H1 (cell line): ENCODE measurements around the gene CRNKL1.

Source experiments
- GABPA ChIP-seq: IDR thresholded peaks from 2 replicates; pipeline ENCODE4 v1.6.1; 2011; ENCODE audit warnings: mild to moderate bottlenecking, low read length, moderate library complexity, borderline replicate concordance; ENCODE audit not compliant: insufficient read depth
- JUND ChIP-seq: IDR thresholded peaks from 2 replicates; pipeline ENCODE4 v1.6.1; 2011; ENCODE audit warnings: mild to moderate bottlenecking, improper control_type of control experiment, low read length
- MAFK ChIP-seq: IDR thresholded peaks from 2 replicates; pipeline ENCODE4 v1.6.1; 2012; ENCODE audit warnings: low read depth, mild to moderate bottlenecking, improper control_type of control experiment, low read length
- POLR2A ChIP-seq, 2 experiments: IDR thresholded peaks; 1 replicate in 1 of 2; 2 replicates in 1 of 2; pipeline ENCODE4 v1.6.1; 2011; ENCODE audit warnings: low read depth in 2 of 2, low read length in 2 of 2, mild to moderate bottlenecking in 2 of 2; ENCODE audit errors: control extremely low read depth in 1 of 2
- POLR2AphosphoS5 ChIP-seq: IDR thresholded peaks from 2 replicates; pipeline ENCODE4 v1.6.1; 2011; ENCODE audit warnings: low read depth, low read length
- RAD21 ChIP-seq, 2 experiments: IDR thresholded peaks in 1 of 2; conservative IDR thresholded peaks in 1 of 2; 2 replicates each; pipeline ENCODE4 v1.6.1; 2011; ENCODE audit warnings: low read depth in 2 of 2, low read length in 2 of 2, improper control_type of control experiment in 1 of 2, inconsistent platforms in 1 of 2, mild to moderate bottlenecking in 1 of 2, moderate library complexity in 1 of 2
- RNF2 ChIP-seq: fragments of 200-900, 300-1000 bp; sonication (generic); IDR thresholded peaks from 2 replicates; pipeline ENCODE4 v1.7.1; 2016; ENCODE audit warnings: borderline replicate concordance, low read depth, mild to moderate bottlenecking, antibody characterized with exemption, low read length; ENCODE audit not compliant: poor library complexity, severe bottlenecking; ENCODE audit errors: missing control alignments
- SIRT6 ChIP-seq: IDR thresholded peaks from one replicate; pipeline ENCODE4 v1.7.1; 2012; ENCODE audit warnings: low read length, inconsistent platforms
- YY1 ChIP-seq: IDR thresholded peaks from 2 replicates; pipeline ENCODE4 v1.6.1; 2011; ENCODE audit warnings: low read depth, mild to moderate bottlenecking, low read length
- TF ChIP-seq, protein P1 (sequence below): IDR thresholded peaks from 2 replicates; pipeline ENCODE4 v1.6.1; 2012; ENCODE audit warnings: low read length, inconsistent platforms
- TF ChIP-seq, protein P2 (sequence below), 3 experiments: IDR thresholded peaks; 1 replicate in 2 of 3; 2 replicates in 1 of 3; pipeline versions ENCODE4 v1.5.1 to v1.6.1; 2011; ENCODE audit warnings: low read length in 3 of 3, mild to moderate bottlenecking in 3 of 3, inconsistent platforms in 2 of 3, low read depth in 1 of 3, moderate library complexity in 1 of 3; ENCODE audit not compliant: insufficient read depth in 1 of 3; ENCODE audit errors: control extremely low read depth in 1 of 3

DNA sequence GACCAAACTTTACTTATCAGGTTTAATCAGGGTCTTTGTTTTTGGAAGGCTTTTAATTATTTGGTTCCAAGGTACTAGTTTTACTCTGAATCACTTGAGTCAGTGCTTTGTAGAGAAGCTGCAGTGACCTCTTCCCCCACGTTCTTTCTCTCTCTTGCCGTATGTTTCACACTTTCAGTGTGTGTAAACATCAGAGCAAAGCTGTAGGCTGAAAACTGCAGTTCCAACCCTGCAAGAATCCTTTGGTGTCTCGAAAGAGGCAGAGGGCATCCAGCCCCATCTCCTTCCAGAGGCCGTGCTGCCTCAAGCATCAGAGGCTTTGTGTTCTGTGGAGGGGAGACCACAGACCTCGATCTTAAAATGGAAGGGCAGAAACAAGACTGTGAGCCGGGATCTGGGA, 42.1 kb upstream of the CRNKL1 start:
- TF ChIP-seq GABPA = no peak
- TF ChIP-seq, protein P1, sequence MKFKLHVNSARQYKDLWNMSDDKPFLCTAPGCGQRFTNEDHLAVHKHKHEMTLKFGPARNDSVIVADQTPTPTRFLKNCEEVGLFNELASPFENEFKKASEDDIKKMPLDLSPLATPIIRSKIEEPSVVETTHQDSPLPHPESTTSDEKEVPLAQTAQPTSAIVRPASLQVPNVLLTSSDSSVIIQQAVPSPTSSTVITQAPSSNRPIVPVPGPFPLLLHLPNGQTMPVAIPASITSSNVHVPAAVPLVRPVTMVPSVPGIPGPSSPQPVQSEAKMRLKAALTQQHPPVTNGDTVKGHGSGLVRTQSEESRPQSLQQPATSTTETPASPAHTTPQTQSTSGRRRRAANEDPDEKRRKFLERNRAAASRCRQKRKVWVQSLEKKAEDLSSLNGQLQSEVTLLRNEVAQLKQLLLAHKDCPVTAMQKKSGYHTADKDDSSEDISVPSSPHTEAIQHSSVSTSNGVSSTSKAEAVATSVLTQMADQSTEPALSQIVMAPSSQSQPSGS = no peak
- no peak for TF ChIP-seq POLR2A (IDR thresholded peaks at IDR 0.05; ENCODE audit: control extremely low read depth in 1 of 2, low read depth in 2 of 2, low read length in 2 of 2)
- no peak for TF ChIP-seq POLR2AphosphoS5
- TF ChIP-seq SIRT6 = no peak
- TF ChIP-seq JUND = no peak
- no peak for TF ChIP-seq RAD21 (IDR thresholded peaks at IDR 0.05 in 1 of 2, conservative IDR thresholded peaks at IDR 0.05 in 1 of 2; ENCODE audit: low read depth in 2 of 2, low read length in 2 of 2)
- TF ChIP-seq RNF2 = no peak
- TF ChIP-seq YY1 = no peak
- TF ChIP-seq, protein P2, sequence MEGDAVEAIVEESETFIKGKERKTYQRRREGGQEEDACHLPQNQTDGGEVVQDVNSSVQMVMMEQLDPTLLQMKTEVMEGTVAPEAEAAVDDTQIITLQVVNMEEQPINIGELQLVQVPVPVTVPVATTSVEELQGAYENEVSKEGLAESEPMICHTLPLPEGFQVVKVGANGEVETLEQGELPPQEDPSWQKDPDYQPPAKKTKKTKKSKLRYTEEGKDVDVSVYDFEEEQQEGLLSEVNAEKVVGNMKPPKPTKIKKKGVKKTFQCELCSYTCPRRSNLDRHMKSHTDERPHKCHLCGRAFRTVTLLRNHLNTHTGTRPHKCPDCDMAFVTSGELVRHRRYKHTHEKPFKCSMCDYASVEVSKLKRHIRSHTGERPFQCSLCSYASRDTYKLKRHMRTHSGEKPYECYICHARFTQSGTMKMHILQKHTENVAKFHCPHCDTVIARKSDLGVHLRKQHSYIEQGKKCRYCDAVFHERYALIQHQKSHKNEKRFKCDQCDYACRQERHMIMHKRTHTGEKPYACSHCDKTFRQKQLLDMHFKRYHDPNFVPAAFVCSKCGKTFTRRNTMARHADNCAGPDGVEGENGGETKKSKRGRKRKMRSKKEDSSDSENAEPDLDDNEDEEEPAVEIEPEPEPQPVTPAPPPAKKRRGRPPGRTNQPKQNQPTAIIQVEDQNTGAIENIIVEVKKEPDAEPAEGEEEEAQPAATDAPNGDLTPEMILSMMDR (IDR thresholded peaks at IDR 0.05; ENCODE audit: control extremely low read depth in 1 of 3, insufficient read depth in 1 of 3, low read depth in 1 of 3, low read length in 3 of 3) = no peak
- TF ChIP-seq MAFK = no peak
